ENCODE results near the gene RAPSN. TPM values are rescaled to one million over a fixed set of nuclear protein-coding genes. Genes with fewer than 3 reads are reported as not detected.
A peak's percentile ranks its signal among the peaks of the same experiment; 100 is the strongest.

The RAPSN gene
- total RNA-seq (1 to 10 TPM; 3.0 to 3.1 TPM), total RNA-seq (1.6 to 1.7 reads per million in 2 donors)

- Mint-ChIP-seq H3K4me3 (no peak within 1 kb of the TSS), H3K27me3 (no peaks in the 10 kb centered on the region), H3K36me3 (ENCODE audit: low read depth) (no peaks in the 10 kb centered on the region), H3K27ac (no peak within 1 kb of the TSS), H3K4me1 (peaks cover 2% of the 10 kb centered on the region)
- ATAC-seq (no peak), DNase-seq (no peak)
- H3K9me3 ChIP-seq (ENCODE audit: control insufficient read depth, low read length, poor library complexity, severe bottlenecking), result no peaks in the 10 kb centered on the region
Measured at GRCh38 chr11:47448566-47449427, at the start of gene RAPSN. TSS of gene RAPSN (minus strand) at chr11:47449136. CDS start at chr11:47448964, 172 bp downstream.

- H3K36me3 Mint-ChIP-seq (ENCODE audit: low read depth), result peaks cover 3% of the 10 kb centered on the region
- H3K27me3 Mint-ChIP-seq, result no peaks in the 10 kb centered on the region
- H3K27ac Mint-ChIP-seq, result no peak overlapping the region
- DNase-seq (no peak), ATAC-seq (no peak)
- H3K9me3 ChIP-seq (ENCODE audit: control insufficient read depth, low read length, poor library complexity, severe bottlenecking), result no peaks in the 10 kb centered on the region
- peaks cover 34% of the 10 kb centered on the region for H3K4me1 Mint-ChIP-seq
- no peak overlapping the region for H3K4me3 Mint-ChIP-seq
Measured at GRCh38 chr11:47498149-47498548, 49.2 kb upstream of the RAPSN start.

DNA sequence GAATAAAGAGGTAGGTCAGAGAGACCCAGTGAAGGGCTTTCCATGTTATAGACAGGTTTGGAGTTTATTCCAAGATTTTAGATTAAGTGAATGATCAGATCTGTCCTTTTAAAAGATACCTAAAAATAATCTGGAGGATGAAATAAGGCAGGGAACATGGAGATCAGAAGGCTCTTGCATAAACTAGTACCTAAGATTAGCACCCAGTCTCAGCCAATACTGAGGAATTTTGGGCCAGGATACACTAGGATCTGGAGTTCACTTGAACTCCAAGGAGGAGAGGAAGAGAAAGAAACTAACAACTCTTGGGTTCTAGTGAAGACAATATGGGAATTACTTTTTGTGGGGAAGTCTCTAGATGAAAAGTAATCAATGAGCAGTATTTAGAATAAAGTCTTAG lies 47.9 kb upstream of the RAPSN start:
- H3K36me3 Mint-ChIP-seq (ENCODE audit: low read depth), result no peaks in the 10 kb centered on the region
- no peak overlapping the region for H3K4me3 Mint-ChIP-seq
- H3K9me3 ChIP-seq (ENCODE audit: control insufficient read depth, low read length, poor library complexity, severe bottlenecking), result no peaks in the 10 kb centered on the region
- H3K4me1 Mint-ChIP-seq, result peaks cover 32% of the 10 kb centered on the region
- ATAC-seq, result no peak
- no peak for DNase-seq
- no peaks in the 10 kb centered on the region for H3K27me3 Mint-ChIP-seq
- H3K27ac Mint-ChIP-seq, result no peak overlapping the region

GRCh38 chr11:47495856-47496217 lies 46.9 kb upstream of the RAPSN start:
- DNase-seq, result no peak
- ATAC-seq, result no peak
- no peak overlapping the region for H3K27ac Mint-ChIP-seq
- H3K4me3 Mint-ChIP-seq, result no peak overlapping the region
- H3K36me3 Mint-ChIP-seq (ENCODE audit: low read depth), result no peaks in the 10 kb centered on the region
- H3K9me3 ChIP-seq (ENCODE audit: control insufficient read depth, low read length, poor library complexity, severe bottlenecking), result no peaks in the 10 kb centered on the region
- H3K4me1 Mint-ChIP-seq, result peaks cover 34% of the 10 kb centered on the region
- no peaks in the 10 kb centered on the region for H3K27me3 Mint-ChIP-seq

DNA sequence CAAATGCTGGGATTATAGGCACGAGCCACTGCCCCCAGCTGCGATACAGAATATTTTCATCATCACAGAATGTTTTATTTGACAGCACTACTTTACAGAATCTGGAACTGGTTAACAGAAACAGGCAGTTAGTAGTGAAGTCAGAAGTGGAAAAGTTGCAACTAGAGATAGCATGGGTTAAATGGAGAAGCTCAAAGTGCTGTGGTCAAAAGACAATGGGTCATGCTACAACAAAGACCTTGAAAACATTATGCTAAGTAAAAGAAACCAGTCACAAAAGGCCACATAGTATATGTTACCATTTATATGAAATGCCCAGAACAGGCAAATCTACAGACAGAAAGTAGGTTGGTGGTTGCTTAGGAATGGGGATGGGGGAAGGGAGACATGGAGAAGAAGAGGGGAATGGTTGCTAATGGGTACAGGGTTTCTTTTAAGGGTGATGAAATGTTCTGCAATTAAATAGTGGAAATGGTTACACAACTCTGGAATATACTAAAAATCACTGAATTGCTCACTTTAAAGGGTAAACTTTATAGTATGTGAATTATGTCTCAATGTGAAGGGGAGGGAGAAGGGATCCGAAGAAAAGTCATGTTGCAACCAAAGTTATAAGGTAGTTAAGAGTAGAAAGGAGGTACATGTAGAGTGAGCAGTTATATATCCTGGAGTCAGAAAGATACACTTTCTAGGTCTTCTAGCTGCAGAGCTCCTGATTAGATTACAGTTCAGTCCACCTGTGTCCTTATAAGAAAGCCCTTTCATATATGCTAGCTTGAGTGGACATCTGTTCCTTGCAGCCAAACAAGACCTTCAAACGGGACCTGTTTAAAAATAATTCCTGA lies 46.3 kb upstream of the RAPSN start:
- Mint-ChIP-seq H3K4me3 (no peak overlapping the region), H3K4me1 (peaks cover 28% of the 10 kb centered on the region), H3K27ac (no peak overlapping the region), H3K27me3 (no peaks in the 10 kb centered on the region), H3K36me3 (ENCODE audit: low read depth) (no peaks in the 10 kb centered on the region)
- DNase-seq (no peak), ATAC-seq (no peak)
- H3K9me3 ChIP-seq (ENCODE audit: control insufficient read depth, low read length, poor library complexity, severe bottlenecking), result no peaks in the 10 kb centered on the region

DNA sequence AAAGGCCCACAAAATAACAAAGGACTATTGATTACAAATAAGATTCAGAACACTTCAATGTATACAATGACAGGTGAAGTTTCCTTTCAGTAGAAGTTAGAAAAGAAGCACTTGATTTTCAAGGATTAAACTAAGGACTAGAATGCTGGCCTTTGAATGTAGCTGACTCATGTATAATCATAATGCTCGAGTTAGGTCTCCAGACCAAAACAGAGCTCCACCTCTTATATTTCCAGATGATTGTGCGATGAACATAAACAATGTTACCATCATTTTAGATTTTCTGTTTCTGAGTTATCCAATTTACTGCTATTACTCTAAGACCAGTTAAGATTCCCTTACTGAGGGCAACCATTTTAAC lies 40.4 kb upstream of the RAPSN start:
- no peaks in the 10 kb centered on the region for H3K27me3 Mint-ChIP-seq
- no peaks in the 10 kb centered on the region for H3K36me3 Mint-ChIP-seq (ENCODE audit: low read depth)
- H3K27ac Mint-ChIP-seq, result peak overlapping the region; percentile 49
- DNase-seq (no peak), ATAC-seq (no peak)
- no peaks in the 10 kb centered on the region for H3K9me3 ChIP-seq (ENCODE audit: control insufficient read depth, low read length, poor library complexity, severe bottlenecking)
- H3K4me1 Mint-ChIP-seq, result peaks cover 18% of the 10 kb centered on the region
- H3K4me3 Mint-ChIP-seq, result no peak overlapping the region

DNA sequence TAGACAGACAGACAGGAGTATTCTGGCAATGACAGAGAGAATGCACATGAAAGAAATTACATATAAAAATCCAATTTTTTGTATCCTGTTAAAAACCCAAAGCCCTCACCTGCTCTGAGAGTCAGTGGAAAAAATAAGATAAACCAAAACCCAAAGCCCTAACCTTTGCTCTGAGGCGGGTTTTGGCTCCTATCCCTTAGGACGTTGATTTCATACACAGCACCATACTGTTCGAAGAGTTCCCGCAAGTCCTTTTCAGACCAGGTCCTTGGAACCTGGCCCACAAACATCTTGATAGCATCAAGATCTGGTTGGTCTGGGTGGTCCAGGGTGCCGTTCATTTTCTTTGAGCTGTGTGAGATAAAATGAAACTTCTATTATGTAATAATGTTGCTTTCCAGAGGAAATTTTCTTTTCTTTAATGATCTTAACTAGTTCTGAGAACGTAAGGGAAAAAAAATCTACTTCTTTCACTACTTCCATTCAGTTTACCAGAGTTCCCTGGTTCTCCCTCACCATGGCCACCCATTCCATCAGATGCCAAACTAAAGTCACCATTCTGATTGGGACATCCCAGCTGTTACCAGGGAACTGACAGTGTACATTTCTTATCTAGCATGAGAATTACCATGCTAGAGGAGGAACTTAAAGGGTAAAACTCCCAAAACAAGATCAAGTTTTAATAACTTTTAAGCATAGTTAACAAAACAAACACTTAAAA lies 39.9 kb upstream of the RAPSN start:
- no peak overlapping the region for H3K4me3 Mint-ChIP-seq
- no peak for ATAC-seq
- H3K4me1 Mint-ChIP-seq, result peaks cover 12% of the 10 kb centered on the region
- H3K9me3 ChIP-seq (ENCODE audit: control insufficient read depth, low read length, poor library complexity, severe bottlenecking), result no peaks in the 10 kb centered on the region
- H3K36me3 Mint-ChIP-seq (ENCODE audit: low read depth), result no peaks in the 10 kb centered on the region
- DNase-seq, result no peak
- H3K27ac Mint-ChIP-seq, result peak overlapping the region; percentile 49
- no peaks in the 10 kb centered on the region for H3K27me3 Mint-ChIP-seq

- ATAC-seq, result no peak
- peaks cover 3% of the 10 kb centered on the region for H3K36me3 Mint-ChIP-seq (ENCODE audit: low read depth)
- no peak overlapping the region for H3K4me3 Mint-ChIP-seq
- H3K9me3 ChIP-seq (ENCODE audit: control insufficient read depth, low read length, poor library complexity, severe bottlenecking), result no peaks in the 10 kb centered on the region
- peak overlapping the region; percentile 49 for H3K27ac Mint-ChIP-seq
- peaks cover 10% of the 10 kb centered on the region for H3K4me1 Mint-ChIP-seq
- no peak for DNase-seq
- H3K27me3 Mint-ChIP-seq, result no peaks in the 10 kb centered on the region
Measured at GRCh38 chr11:47488111-47488510, 39.2 kb upstream of the RAPSN start.

- ATAC-seq, result no peak
- H3K27ac Mint-ChIP-seq, result peak overlapping the region; percentile 49
- no peak overlapping the region for H3K4me3 Mint-ChIP-seq
- no peak for DNase-seq
- peaks cover 3% of the 10 kb centered on the region for H3K36me3 Mint-ChIP-seq (ENCODE audit: low read depth)
- H3K27me3 Mint-ChIP-seq, result no peaks in the 10 kb centered on the region
- no peaks in the 10 kb centered on the region for H3K9me3 ChIP-seq (ENCODE audit: control insufficient read depth, low read length, poor library complexity, severe bottlenecking)
- H3K4me1 Mint-ChIP-seq, result peaks cover 6% of the 10 kb centered on the region
Measured at GRCh38 chr11:47487421-47487820, 38.5 kb upstream of the RAPSN start.

- H3K4me3 Mint-ChIP-seq, result no peak overlapping the region
- ATAC-seq, result no peak
- no peaks in the 10 kb centered on the region for H3K9me3 ChIP-seq (ENCODE audit: control insufficient read depth, low read length, poor library complexity, severe bottlenecking)
- no peak overlapping the region for H3K27ac Mint-ChIP-seq
- no peaks in the 10 kb centered on the region for H3K4me1 Mint-ChIP-seq
- no peaks in the 10 kb centered on the region for H3K27me3 Mint-ChIP-seq
- H3K36me3 Mint-ChIP-seq (ENCODE audit: low read depth), result peaks cover 3% of the 10 kb centered on the region
- no peak for DNase-seq
Measured at GRCh38 chr11:47485107-47485506, 36.2 kb upstream of the RAPSN start.

GRCh38 chr11:47483457-47483856 lies 34.5 kb upstream of the RAPSN start:
- ATAC-seq, result no peak
- no peak for DNase-seq
- no peaks in the 10 kb centered on the region for H3K27me3 Mint-ChIP-seq
- no peaks in the 10 kb centered on the region for H3K9me3 ChIP-seq (ENCODE audit: control insufficient read depth, low read length, poor library complexity, severe bottlenecking)
- H3K36me3 Mint-ChIP-seq (ENCODE audit: low read depth), result peaks cover 3% of the 10 kb centered on the region
- H3K4me3 Mint-ChIP-seq, result no peak overlapping the region
- peaks cover 2% of the 10 kb centered on the region for H3K4me1 Mint-ChIP-seq
- H3K27ac Mint-ChIP-seq, result peak overlapping the region; percentile 19

- no peak for DNase-seq
- Mint-ChIP-seq H3K4me3 (no peak overlapping the region), H3K27me3 (no peaks in the 10 kb centered on the region), H3K27ac (no peak overlapping the region), H3K36me3 (ENCODE audit: low read depth) (peaks cover 3% of the 10 kb centered on the region), H3K4me1 (peaks cover 2% of the 10 kb centered on the region)
- no peaks in the 10 kb centered on the region for H3K9me3 ChIP-seq (ENCODE audit: control insufficient read depth, low read length, poor library complexity, severe bottlenecking)
- no peak for ATAC-seq
Measured at GRCh38 chr11:47480762-47481161, 31.8 kb upstream of the RAPSN start.

DNA sequence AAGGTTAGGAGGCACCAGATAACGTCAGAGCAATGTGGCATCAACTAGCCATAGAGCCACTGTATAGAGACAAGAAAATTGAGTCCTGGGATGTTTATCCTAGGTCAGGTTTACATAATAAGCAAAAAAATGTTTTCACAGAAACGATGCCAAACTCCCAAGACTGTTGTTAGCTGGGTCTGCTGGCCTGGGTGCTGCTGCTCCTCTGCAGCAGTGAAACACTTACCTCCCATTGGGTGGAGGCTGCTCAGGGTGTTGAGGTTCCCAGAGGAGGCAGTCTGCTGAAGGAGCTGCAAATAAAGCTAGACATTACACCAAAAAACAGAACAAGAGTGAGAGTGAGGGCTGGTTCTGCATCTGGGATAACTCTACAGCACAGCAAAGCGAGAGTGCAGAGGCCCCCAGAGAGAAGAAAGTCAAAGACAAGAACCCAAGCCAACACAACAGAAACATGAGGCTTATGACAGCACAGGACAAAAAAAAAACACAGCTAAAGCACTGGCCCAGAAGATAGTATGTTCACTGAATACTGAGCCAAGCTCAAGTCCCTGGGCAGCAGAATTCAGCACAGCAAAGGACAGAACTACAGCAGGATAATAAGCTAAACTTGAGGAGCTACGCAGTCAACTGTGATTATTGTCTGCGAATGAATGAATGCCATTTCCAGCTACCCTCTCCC lies 29.9 kb upstream of the RAPSN start:
- H3K36me3 Mint-ChIP-seq (ENCODE audit: low read depth), result peaks cover 6% of the 10 kb centered on the region
- no peaks in the 10 kb centered on the region for H3K27me3 Mint-ChIP-seq
- DNase-seq (no peak), ATAC-seq (no peak)
- H3K4me3 Mint-ChIP-seq, result no peak overlapping the region
- peak overlapping the region; percentile 8 for H3K27ac Mint-ChIP-seq
- no peaks in the 10 kb centered on the region for H3K9me3 ChIP-seq (ENCODE audit: control insufficient read depth, low read length, poor library complexity, severe bottlenecking)
- H3K4me1 Mint-ChIP-seq, result peaks cover 3% of the 10 kb centered on the region

Data from T-helper 17 cell (primary cell).